GM19438 (cell line): ENCODE measurements around the gene PHKG2.

ENCODE experiments used
- ATAC-seq: cut with Tn5 transposase; IDR thresholded peaks from one replicate; pipeline ENCODE4 v1.9.1; 2021; ENCODE audit warnings: low read depth; ENCODE audit not compliant: unreplicated experiment

The PHKG2 gene

GRCh38 chr16:30769379-30770089 is 21.3 kb downstream of the PHKG2 start:
- no peak for ATAC-seq

DNA sequence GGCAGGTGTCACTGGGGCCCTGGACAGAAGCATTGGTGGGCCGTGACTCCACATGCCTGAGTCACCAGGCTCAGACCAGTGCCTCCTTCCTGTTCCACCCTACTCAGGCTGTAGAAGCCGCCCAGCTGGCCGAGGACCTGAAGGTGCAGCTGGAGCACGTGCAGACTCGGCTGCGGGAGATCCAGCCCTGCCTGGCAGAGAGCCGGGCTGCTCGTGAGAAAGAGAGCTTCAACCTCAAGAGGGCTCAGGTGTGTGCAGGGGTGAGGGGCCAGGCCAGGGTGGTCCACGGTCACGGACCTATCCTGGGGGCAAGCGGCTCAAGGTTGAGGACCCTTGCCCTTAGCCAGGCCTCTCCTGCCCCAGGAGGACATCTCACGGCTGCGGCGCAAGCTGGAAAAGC is 23.5 kb downstream of the PHKG2 start:
- ATAC-seq, result no peak

GRCh38 chr16:30773826-30774225 is 25.6 kb downstream of the PHKG2 start:
- ATAC-seq, result no peak

GRCh38 chr16:30774367-30775130 is 26.3 kb downstream of the PHKG2 start:
- ATAC-seq, result no peak

DNA sequence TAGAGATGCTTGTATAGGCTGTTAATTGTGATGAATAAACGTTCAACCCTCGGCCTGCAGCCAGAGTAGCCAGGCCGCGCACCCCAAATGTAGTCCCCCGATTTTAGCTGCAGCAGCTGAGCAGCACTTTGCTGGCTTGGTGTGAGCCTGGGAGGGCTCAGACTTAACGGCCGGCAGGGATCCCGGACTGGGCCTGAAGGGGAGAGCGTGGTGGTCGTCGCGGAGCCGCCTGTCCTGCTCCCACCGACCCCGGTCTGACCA is 26.8 kb downstream of the PHKG2 start:
- ATAC-seq, result no peak

GRCh38 chr16:30775392-30776188 is 27.4 kb downstream of the PHKG2 start:
- ATAC-seq, result peak; percentile 65

DNA sequence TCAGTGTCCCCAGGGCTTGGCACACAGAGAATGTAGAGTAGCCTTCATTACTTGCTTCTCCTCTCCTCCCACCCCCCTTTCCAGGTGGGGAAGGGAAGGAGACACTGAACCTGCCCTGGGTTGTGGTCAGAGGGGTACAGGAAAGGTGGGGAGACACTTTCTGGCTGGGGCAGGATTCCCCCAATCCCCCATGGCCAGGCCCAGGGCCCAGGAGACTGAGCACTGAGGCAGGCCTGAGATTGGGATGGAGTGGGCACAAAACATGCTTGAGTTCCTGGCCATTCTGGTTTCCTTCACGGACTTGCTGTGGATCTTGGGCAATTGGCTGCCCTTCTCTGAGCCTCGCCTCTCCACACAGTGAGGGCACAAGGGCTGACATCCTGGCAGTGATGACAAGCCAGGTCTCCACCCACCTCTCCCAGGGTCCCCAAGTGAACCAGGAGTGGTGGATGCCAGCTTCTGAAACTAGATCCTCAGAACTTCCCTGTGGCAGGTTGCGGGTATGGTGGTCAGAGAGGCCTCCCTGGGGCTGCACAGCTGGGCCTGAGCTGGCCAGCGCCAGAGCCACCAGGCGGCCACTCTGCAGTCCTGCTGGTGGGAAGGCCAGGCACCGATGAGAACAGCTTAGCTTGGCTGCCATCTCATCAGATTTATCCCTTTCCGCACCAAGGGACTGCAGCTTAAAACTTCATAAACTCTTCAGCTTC is 29.5 kb downstream of the PHKG2 start:
- no peak for ATAC-seq

GRCh38 chr16:30778549-30779244 is 30.5 kb downstream of the PHKG2 start:
- ATAC-seq, result no peak

DNA sequence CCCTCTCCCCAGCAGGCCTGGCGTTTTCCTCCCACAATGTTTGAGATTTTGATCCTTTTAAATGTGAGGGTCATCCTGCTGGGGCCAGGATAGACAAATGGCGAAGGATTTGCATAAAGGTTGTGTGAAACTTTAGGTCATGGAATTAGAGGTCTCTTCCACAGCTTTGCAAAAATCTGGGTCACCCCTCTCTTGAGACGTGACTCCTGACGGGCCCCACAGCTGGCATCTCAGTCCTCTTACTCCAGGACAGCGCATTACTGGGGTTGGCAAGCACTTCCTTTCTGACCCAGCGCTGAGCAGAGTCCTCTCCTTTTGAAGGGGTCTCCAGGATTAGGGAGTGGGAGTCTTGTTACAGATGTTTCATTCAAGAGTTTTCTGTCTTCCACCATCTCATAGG is 31.4 kb downstream of the PHKG2 start:
- ATAC-seq, result no peak

DNA sequence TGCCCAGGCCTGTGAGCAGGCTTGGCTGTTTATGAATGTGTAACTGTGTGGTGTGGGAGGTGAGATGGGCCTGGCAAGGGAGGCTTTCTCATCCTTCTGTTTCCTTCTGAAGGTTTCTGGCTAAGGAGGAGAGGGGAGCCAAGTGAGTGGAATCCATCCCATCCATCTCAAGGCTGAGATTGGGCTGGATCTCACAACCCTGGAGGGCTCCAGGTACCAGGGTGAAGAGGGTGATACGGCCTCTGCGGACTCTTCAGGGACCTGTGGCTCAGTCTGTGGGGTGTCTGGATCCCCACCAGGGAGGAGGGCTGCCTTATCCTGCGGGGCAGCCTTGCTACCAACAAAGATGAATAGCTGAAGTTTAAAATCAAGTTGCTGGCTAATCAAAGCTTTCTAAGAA is 31.8 kb downstream of the PHKG2 start:
- no peak for ATAC-seq

DNA sequence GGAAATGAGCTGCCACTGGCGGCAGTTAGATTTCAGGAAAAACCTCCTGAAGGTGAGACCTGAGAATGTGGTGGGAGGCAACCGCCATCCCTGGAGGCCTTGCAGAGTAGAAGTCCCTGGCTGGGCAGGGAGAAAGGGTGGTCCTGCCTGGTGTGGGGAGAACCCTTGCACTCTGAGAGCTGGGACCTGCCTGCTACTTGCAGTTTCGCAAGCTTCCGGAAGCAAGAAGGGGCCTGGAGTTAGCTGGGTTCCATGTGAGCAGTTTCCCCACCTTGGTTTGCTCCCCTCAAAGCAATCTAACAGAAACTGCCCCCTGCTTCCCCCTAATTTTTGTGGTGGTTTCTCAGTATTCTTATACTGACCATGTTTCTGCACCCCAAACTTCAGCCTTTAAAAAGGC is 32.3 kb downstream of the PHKG2 start:
- ATAC-seq, result no peak

DNA sequence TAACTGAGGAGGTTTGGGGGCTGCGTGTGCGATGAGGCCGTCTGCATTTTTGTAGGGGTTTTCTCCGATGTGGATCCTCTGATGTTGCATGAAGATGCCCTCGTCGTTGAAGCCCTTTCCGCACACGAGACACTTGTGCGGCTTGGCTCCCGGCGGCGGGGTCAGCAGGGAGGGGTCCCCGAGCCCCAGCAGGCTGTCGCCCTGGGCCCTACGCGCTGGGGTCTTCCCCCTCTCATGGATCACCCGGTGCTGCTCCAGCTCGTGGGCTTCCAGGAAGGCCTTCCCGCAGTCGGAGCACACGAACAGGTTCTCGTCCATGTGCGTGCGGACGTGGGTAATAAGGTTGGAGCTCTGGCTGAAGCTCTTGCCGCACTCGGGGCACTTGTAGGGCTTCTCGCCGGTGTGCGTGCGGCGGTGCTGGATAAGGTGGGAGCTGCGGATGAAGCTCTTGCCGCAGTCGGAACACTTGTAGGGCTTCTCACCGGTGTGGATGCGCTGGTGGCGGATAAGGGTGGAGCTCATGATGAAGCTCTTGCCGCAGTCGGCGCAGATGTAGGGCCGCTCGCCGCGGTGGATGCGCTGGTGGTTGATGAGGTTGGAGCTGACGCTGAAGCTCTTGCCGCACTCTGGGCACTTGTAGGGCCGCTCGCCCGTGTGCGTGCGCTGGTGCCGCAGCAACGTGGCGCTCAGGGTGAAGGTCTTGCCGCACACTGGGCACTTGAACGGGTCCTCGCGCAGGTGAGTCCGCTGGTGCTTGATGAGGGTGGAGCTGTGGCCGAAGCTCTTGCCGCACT is 34.5 kb downstream of the PHKG2 start:
- no peak for ATAC-seq

- ATAC-seq, result no peak
These were observed 35.3 kb downstream of the PHKG2 start for GRCh38 chr16:30783280-30784109.

DNA sequence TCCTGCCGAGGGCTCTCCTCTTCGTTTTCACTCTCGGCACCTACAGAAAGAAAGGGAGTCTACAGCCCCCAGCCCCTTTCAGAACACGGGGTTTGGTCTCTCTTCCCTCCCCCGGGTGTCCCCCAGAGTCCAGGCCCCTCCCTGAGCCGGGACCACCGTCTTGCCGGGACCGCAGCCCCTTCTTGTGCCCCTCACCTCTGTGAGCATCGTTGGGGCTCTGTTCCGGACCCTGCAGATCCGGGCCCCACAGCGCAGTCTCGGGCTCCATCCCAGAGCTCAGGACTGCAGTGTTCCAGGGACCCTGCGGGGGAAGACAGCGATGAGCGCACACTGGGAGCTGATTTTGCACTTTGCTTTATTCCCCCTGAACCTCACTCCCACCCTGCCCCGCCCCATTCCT is 36.0 kb downstream of the PHKG2 start:
- ATAC-seq, result no peak

GRCh38 chr16:30785126-30786106 is 37.2 kb downstream of the PHKG2 start:
- ATAC-seq, result no peak

DNA sequence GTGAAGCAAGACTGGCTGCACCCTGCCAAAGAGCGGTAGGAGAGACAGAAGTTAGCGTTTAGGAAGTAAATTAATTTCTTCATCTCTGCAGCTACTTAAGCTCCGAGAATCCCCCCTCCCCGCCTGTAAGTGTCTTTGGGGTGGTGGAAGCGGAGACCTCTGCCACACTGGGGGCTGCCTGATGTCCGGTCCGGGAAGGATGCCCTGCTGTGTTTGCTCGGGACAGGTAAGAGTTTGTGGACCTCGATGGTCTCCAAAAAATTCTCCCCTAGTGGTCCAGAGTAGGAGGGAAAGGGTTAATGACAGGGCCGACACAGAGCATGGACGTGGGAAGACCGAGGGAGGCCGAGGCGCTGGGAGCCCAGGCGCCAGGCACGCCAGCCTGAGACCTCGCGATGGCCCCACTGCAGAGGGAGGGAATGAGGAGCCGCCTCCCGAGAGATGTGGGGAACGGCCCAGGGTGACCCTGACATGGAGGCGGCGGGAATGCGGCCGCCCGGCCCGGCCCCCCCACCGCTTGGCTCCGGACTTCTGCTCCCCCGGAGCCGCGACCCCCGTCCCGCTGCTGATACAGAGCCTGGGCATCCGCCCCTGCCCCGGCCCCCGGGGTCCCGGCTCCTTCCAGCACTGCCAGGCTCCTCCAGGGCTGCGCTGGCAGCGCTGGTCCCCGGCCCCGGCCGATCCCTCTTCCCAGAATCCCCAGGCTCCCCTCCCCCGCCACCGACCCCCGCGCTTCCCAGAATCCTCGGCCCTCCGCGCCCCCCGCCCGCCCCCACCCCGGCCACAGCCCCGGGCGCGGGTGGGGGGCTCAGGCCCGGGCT is 38.1 kb downstream of the PHKG2 start:
- ATAC-seq, result no peak
